ENCODE measurements around the gene NFIX.

DNA sequence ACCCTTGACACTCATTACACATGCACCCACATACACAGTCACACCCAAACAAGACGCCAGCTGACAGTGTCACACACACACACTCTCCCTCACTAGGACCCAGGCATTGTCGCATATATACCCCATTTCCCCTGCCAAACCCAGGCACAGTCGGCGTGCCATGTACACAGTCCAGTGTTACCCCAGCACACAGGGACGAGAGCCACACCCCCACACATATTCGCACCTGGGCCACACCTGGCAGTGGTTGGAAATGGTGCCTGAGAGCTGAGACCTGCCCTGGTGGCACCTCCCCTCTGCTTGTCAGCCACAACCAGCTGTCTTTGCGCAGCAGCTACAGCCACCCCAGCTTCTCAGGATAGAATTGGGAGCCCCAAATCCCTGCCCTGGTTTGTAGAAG lies 9.0 kb downstream of the NFIX start:
- TF ChIP-seq, protein P1, sequence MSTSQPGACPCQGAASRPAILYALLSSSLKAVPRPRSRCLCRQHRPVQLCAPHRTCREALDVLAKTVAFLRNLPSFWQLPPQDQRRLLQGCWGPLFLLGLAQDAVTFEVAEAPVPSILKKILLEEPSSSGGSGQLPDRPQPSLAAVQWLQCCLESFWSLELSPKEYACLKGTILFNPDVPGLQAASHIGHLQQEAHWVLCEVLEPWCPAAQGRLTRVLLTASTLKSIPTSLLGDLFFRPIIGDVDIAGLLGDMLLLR (CRISPR knock-in tag; IDR thresholded peaks at IDR 0.05) = no peak
- TF ChIP-seq, protein P2, sequence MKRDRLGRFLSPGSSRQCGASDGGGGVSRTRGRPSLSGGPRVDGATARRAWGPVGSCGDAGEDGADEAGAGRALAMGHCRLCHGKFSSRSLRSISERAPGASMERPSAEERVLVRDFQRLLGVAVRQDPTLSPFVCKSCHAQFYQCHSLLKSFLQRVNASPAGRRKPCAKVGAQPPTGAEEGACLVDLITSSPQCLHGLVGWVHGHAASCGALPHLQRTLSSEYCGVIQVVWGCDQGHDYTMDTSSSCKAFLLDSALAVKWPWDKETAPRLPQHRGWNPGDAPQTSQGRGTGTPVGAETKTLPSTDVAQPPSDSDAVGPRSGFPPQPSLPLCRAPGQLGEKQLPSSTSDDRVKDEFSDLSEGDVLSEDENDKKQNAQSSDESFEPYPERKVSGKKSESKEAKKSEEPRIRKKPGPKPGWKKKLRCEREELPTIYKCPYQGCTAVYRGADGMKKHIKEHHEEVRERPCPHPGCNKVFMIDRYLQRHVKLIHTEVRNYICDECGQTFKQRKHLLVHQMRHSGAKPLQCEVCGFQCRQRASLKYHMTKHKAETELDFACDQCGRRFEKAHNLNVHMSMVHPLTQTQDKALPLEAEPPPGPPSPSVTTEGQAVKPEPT (CRISPR knock-in tag; IDR thresholded peaks at IDR 0.05; ENCODE audit: low read depth) = no peak
- TF ChIP-seq EED (CRISPR knock-in tag; IDR thresholded peaks at IDR 0.05) = no peak
- TF ChIP-seq MAFK (conservative IDR thresholded peaks at IDR 0.05 in 1 of 2, IDR thresholded peaks at IDR 0.05 in 1 of 2; ENCODE audit: low read length in 2 of 2) = no peak
- TF ChIP-seq, protein P3, sequence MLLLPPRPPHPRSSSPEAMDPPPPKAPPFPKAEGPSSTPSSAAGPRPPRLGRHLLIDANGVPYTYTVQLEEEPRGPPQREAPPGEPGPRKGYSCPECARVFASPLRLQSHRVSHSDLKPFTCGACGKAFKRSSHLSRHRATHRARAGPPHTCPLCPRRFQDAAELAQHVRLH (CRISPR knock-in tag; IDR thresholded peaks at IDR 0.05; ENCODE audit: borderline replicate concordance, low read depth) = no peak
- no peak for TF ChIP-seq SIN3A (IDR thresholded peaks at IDR 0.05; ENCODE audit: borderline replicate concordance, low read depth, low read length)
- TF ChIP-seq POLR2AphosphoS5 (IDR thresholded peaks at IDR 0.05; ENCODE audit: low read depth, low read length) = no peak
- no peak for TF ChIP-seq HCFC1 (IDR thresholded peaks at IDR 0.05; ENCODE audit: low read depth, low read length)
- no peak for TF ChIP-seq ZBTB7A (CRISPR knock-in tag; IDR thresholded peaks at IDR 0.05)
- TF ChIP-seq KLF9 (CRISPR knock-in tag; IDR thresholded peaks at IDR 0.05; ENCODE audit: low read depth) = no peak
- no peak for TF ChIP-seq SMAD3 (CRISPR knock-in tag; IDR thresholded peaks at IDR 0.05)
